Keratinocyte (primary cell): Measurements from ENCODE around the gene SLC7A4.

ENCODE experiments used
- EZH2 ChIP-seq: IDR thresholded peaks from one replicate; pipeline ENCODE4 v1.6.1; 2012; ENCODE audit warnings: inconsistent platforms, mild to moderate bottlenecking, low read length, moderate library complexity
- TF ChIP-seq, protein P1 (sequence below), 3 experiments: IDR thresholded peaks in 1 of 3; conservative IDR thresholded peaks in 1 of 3; optimal IDR thresholded peaks in 1 of 3; 2 replicates in 2 of 3; 3 replicates in 1 of 3; pipeline versions ENCODE3 to v1.5.1; 2011; ENCODE audit warnings: low read length in 3 of 3, mild to moderate bottlenecking in 3 of 3, moderate library complexity in 2 of 3, control low read depth in 1 of 3, inconsistent platforms in 1 of 3; ENCODE audit not compliant: insufficient read depth in 2 of 3; ENCODE audit errors: extremely low read depth in 1 of 3

DNA sequence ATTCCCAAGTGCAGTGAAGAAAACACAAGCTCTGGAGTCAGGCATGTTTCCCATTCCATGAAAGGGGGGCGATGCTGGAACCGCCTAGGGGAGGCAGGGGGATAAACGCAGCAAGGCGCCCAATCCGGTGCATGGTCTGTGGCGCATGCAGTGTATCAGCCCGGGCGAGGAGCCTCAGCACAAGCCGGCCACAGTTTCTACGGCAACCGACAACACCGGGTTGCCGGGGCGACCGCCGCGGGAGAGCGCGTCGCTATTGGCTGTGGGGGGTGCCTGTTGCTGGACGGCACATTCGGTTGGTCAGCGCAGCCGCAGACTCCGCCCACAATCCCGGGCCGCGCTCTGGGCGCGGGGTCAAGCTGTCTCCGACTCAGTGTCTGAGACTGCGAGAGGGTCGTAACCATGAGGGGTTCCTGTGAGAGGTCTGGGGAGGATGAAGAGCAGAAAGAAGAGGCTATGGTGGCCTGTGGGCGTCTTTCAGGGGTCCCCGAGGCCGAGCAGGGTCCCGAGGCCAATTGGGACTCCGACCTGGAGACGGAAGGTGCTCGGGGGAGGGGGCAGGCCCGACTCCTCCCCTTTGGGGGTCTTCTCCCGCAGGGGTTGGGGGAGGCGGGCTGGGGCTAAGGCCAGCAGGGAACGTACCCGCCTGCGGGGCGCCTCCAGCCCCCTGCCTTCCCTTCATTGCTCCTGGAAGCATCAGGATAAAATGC is 13.4 kb upstream of the SLC7A4 start, which contains the start of gene LRRC74B:
- no peak for TF ChIP-seq EZH2
- TF ChIP-seq, protein P1, sequence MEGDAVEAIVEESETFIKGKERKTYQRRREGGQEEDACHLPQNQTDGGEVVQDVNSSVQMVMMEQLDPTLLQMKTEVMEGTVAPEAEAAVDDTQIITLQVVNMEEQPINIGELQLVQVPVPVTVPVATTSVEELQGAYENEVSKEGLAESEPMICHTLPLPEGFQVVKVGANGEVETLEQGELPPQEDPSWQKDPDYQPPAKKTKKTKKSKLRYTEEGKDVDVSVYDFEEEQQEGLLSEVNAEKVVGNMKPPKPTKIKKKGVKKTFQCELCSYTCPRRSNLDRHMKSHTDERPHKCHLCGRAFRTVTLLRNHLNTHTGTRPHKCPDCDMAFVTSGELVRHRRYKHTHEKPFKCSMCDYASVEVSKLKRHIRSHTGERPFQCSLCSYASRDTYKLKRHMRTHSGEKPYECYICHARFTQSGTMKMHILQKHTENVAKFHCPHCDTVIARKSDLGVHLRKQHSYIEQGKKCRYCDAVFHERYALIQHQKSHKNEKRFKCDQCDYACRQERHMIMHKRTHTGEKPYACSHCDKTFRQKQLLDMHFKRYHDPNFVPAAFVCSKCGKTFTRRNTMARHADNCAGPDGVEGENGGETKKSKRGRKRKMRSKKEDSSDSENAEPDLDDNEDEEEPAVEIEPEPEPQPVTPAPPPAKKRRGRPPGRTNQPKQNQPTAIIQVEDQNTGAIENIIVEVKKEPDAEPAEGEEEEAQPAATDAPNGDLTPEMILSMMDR (optimal IDR thresholded peaks at IDR 0.05 in 1 of 3, IDR thresholded peaks at IDR 0.05 in 1 of 3, conservative IDR thresholded peaks at IDR 0.05 in 1 of 3; ENCODE audit: extremely low read depth in 1 of 3, insufficient read depth in 2 of 3, low read length in 3 of 3), result no peak
